GM21737 (cell line): ENCODE data around the gene ZNF592.

Source experiments
- ATAC-seq: cut with Tn5 transposase; IDR thresholded peaks from one replicate; pipeline ENCODE4 v1.9.1; 2021; ENCODE audit warnings: mild to moderate bottlenecking, moderate library complexity; ENCODE audit not compliant: unreplicated experiment

Gene ZNF592

DNA sequence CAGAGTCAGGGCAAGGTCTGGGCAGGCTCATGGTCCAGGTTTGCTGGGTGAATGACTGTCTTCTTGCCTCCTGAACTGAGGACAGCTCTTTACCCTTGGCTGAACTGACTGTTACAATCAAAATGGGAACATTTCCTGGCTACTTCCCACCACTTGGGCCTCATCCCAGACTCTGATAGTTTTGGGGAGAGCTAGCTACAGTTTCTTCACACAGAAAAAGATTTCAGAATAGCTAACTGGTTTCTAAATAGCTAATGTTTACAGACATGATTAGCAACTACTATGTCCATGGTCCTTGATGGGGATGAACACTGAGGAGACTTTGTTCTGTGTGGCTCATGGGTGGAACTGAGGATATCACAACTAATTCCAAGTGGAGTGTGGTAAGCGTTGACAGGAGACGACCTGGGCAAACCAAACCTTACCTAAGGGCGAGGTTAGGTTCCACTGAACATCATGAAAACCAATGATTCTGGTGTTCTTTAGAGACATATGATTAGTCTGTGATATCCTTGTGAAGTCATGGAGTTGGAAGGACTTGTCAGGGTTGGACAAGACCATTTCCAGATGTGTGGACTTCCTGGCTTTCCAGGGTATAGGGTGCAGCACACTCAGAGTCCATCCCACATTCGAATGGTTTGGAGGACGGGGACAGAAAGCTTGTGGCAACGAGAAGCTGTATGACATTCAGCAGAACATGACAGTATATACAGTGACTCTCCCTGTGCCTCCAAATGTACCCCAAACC is 76.0 kb downstream of the ZNF592 start:
- no peak for ATAC-seq

DNA sequence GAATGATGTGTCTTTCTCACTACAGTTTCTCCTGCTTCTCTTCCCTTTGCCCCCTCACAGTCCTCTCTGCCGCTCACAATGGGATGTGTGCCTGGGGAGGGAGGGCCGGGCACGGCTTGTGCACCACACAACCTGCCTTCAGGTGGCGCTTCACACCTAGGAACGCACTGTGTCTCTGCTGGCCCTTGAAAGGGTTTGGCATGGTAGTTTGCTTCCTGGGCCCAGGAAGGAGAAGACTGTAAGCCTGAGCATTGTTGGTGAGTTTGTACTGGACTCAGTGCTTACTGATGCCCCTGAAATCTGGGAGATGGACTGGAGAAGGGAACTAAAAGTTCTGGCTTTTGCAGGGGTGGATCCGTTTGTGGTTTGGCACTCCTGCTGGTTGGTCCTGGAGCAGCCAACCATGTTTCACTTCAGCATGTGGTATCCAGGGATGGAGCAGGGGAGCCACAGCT is 78.0 kb downstream of the ZNF592 start:
- ATAC-seq, result no peak

DNA sequence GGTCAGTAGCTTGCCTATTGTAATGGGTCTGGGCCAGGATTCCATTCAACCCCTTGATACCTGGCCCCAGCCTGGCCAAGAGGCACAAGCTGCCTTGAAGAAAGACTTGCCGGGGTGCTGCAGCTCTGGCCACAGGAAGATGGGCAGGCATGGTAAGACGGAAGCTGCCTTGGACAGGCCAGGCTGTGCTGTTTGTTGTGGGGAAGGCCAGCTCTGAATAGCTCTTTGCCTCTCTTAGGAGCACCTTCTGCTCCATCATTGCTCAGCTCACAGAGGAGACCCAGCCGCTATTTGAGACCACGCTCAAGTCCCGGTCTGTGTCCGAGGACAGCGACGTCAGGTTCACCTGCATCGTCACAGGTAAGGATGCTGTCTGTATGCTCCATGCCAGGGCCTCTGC is 78.9 kb downstream of the ZNF592 start:
- ATAC-seq, result no peak

DNA sequence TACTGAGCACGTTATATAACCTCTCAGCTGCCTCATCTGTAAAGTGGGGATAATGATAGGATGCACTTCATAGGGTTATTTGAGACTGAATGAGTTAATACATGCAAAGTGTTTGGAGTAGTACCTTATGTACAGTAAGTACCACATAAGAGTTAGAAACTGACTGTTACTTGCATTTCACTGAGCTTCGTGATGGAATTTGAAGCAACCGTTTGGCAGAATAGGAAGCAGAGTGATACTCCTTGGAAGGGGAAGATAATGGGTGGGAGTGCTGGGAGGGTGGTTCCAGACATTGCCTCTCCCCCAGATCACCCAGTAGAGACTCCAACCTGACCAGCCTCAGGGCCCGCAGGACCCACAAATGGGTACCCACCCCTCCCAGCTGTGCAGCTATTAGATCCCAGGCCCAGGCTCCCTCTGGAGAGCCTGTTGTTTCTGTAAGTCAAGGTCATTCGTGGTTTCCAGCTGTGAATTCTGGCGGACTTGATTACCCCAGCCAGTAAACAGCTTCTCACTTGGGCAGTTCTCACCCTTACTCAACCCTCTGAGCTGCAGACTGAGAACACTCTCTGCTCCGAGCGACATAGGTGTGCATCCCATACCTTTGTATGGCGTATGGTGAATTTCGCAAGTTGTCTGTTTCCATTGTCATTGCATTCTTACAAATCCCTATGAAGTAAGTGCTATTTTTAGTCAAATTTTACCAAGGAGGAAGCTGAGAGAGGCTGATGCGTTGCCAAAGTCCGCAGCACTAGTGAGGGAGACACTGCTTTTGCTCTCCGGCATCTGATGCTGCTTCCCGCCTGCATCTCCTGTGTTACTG is 79.9 kb downstream of the ZNF592 start:
- no peak for ATAC-seq

DNA sequence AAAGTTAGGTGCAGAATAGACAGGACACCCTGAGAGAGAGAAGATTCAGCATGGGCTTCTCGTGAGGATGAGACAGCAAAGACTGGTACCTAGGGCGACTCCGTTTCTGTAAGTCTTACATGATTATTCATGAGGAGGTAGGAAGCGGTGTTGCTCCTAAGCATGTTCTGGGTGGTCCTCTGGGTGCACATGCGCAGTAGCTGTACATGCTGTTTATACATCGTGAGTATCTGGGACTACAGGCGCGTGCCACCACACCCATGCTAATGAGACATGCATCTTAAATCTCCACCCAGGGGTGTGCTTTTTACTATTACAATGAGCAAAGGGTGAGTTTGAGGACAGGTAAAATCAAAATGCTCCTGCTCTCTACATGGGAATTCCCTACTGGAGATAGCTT is 81.0 kb downstream of the ZNF592 start:
- no peak for ATAC-seq

DNA sequence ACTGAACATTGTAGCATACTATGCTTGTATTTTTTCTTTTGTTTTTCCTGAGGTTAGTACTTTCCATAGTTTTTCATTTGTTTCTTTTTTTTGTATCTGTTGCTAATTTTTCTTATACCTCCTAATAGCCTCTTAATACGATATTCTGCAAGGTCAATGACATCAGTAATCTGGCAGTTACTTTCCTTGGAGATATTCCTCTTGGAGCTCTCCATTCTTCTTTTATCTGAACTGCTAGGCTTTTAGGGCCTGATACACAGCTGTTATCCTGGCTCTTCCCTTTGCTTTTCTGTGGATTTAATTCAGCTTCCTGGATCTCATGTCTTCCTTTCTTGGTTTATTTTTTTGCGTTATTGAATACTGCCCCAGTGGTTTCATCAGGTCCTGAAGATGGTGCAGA is 81.6 kb downstream of the ZNF592 start:
- no peak for ATAC-seq

DNA sequence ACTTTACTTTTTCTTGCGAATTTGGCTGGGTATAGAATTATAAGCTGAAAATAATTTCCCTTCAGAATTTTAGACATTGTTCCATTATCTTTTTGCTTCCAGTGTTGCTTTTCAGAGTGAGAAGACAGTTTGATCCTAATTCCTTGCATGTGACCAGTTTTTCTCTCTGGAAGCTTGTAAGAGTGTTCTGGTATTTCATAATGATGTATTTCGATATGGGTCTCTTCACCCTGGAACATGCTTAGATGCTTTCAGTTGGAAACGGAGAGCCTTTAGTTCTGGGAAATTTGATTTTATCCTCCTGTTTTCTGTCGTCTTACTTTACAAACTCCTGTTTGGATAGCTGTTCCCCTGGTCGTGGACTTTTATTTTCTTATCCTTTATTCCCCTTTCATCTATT is 82.6 kb downstream of the ZNF592 start:
- ATAC-seq, result no peak

DNA sequence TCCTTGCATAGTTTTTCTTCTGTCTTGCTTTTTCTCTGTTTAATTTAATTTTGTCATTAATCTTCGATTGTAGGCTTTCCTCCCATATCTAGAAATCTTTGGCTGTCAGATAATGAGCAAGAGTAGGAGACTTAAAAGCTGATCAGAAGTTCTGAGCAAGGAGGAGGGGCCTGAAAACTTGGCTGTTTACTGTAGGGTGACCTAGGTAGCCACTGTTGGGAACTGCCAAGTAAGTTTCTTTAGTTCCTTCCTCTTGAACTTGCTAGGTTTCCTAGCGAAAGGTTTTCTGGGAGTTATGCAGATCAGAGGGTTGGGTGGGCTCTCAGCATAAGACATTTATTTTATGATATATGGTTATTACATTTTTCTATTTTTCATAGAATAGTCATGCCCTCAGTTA is 83.2 kb downstream of the ZNF592 start:
- ATAC-seq, result no peak

DNA sequence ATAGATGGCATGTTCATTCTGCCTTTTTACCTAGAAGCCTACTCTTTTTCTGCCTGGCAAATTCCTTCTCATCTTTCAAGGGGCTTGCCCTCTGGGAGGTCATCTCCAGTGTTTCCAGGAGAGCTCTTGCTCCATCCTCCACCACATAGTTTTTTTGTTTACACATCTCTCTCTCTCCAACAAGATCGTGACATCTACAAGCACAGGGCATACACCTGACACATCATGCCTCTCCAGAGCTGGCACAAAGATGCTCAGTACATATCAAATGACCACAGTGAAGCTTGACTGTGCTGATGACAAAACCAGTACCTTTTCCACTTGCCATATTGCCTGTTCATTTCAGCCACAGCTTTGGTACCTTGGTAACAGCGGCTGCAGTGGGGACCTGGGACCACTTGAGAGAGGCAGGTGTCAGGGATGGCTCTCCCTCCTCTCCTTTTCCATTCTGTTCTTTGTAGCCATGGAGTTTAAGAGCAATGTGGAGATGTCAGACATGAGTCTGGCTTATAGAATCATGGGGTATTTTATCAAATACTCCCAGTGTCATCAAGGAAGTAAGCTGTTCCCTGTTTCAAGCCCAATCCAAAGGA is 84.2 kb downstream of the ZNF592 start:
- no peak for ATAC-seq

DNA sequence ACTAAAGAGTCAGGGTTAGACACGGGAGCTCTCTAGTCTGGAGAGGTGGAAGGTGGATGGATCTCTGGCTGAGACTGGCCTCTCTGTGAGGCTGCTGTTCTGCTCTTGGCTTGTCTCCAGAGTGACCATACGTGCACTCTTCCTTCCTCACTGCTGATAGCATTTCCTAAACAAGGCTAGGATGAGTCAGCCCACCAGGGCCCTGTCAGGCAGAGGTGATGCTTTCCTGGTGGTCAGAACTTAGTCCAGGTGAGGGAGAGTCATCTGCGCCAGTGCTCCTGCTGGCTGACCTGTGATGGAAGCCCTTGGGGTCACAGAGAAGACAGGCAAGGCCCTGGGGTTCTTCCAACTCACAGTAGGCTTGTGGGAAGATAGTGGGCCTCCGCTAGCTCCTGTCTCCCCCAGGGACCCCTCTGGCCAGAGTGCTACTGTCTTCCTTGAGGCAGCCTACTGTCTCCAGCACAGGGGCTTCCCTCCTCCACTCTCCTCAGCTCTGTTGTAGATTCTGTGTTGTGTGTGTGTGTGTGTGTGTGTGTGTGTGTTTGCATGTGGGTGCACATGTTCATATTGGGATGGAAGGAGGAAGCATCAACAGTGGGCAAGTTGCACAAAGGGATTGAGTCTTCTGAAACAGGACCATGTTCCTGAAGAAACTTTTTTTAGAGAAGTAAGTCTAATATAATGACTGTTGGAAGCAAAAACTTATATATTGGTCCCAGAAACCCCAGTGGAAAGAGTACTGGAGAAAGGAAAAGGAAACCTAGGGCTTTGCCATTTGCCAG is 85.2 kb downstream of the ZNF592 start:
- ATAC-seq, result no peak

DNA sequence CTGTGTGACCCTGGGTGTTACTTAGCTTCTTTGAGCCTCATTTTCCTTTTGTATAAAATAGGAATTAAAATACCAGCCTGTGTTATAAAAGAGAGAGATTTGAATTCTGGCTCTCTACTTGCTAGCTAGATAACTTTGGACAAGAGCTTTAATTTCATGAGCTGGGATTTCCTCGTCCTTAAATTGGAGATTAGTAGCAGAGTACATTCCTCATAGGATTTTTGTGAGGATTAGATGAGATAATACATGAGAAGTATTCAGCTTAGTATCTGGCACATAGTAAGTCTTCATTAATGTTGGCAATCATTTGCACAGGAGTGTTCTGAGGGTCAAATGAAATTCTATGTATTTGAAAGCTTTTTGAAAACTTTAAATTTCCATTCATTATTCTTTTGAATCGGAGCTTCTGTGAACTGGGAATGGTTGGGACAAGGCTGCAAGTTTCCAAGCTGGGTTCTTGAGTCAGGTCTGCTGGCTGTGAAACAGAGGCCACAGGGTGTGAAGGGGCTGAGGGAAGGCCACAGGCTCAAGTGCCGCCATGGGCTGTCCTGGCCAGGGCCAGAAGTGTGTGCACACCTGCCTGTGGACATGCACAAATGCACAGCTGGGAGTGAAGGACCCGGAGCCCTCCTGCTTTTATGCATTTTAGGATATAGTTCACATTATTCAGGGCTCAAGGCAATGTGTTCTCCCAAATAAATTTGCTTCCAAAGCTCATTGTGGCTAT is 86.0 kb downstream of the ZNF592 start:
- no peak for ATAC-seq

DNA sequence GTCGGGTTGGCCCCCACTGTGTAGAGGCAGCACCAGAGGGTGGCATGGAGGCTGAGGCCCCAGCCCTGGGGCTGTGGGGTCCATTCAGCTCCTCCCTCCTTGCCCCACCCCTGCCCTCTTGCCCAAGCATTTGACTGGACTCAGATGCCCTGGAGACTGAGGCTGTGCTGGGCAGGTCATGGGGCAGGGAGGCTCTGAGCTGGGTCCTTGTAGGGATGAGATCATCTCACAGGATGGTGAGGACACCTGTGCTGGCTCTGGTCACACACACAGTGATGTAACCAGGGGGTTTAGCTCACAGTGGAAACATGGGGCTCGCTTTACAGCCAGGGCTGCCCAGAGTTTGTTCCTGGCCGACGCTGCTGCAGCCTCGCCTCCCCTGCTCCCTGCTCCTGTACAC is 86.6 kb downstream of the ZNF592 start:
- ATAC-seq, result no peak

DNA sequence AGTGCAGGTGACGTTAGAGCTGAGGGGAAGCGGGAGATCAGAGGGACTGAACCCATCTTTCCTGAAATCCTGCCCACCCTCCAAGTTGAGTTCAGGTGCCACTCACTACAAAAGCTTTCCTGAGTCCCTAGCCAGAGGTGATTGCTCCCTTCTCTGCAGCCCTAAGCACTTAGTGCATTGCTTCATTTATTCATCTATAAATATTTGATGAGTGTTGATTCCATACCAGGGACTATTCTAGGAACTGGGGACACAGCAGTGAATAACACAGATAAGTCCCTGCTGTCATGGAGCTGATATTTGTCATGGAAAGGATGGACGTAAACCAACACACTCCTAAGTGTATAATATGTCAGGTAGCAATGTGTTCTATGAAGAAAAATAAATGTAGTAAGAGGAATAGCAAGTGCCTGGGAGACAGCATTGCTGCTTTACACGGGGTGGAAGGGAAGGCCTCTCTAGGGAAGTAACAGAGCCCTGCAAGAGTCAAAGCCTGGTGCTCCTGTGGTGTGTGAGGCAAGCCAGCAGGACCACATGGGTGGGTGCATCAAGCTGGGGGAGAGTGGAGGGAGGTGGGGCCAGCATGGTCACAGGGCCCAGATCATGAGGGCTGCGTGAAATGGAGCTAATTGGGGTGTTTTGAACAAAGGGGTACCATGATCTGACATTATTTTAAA is 87.4 kb downstream of the ZNF592 start:
- ATAC-seq, result no peak

DNA sequence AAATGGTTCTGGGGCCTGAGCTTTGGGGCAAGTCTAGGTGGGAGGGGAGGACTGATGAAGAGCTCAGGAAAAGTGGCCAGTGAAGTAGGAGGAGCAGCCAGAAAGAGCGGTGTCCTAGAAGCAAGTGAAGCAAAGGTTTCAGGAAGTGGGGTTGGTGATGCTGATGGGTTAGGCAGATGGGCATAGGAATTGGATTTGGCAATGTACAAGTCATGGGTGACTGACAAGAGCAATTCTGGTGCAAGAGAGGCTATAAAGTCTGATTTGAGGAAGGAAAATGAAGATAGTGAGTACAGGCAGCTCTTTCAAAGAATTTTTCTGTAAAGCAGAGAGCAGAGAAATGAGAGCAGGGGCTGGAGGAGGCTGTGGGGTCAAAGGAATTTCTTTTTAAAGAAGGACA is 88.5 kb downstream of the ZNF592 start:
- no peak for ATAC-seq

DNA sequence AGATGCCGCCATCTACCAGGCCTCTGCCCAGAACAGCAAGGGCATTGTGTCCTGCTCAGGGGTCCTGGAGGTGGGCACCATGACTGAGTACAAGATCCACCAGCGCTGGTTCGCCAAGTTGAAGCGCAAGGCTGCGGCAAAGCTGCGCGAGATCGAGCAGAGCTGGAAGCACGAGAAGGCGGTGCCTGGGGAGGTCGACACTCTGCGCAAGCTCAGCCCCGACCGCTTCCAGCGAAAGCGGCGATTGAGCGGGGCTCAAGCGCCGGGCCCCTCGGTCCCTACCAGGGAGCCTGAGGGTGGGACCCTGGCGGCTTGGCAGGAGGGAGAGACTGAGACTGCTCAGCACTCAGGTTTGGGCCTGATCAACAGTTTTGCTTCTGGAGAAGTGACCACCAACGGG is 91.3 kb downstream of the ZNF592 start:
- ATAC-seq, result no peak

DNA sequence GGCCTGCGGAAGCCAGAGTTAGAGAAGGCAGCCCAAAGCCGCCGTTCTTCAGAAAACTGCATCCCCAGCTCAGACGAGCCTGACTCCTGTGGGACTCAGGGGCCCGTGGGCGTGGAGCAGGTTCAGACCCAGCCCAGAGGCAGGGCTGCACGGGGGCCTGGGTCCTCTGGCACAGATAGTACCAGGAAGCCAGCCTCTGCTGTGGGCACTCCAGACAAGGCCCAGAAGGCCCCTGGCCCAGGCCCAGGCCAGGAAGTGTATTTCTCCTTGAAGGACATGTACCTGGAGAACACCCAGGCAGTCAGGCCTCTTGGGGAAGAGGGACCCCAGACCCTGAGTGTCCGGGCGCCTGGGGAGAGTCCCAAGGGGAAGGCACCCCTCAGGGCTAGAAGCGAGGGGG is 91.9 kb downstream of the ZNF592 start:
- no peak for ATAC-seq

DNA sequence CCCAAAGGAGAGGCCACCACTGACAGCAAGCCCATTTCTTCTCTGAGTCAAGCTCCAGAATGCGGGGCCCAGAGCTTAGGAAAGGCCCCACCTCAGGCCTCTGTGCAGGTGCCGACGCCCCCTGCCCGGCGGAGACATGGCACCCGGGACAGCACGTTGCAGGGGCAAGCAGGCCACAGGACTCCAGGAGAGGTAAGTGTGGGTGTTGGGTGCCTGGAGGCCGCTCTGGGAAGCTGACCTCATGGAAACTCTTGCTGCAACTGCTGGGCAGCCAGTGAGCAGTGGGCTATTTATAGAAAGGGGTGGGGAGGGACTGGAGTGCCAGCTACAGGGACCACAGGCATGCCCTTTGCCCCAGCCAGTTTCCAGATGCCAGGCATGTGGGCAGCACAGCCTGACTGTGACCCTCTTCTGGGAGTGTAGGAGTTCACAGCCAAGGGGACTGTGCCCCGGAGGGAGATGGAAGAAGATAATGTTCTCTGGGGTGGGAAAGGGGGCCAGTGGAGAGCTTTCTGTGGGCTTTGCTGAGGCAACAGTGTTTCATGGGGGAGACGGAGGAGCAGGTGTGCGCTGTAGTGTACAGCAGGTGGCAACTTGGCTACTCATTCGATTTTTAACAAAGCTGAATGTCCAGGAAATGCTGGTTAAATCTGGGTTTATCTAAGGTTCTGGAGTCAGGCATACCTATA is 92.5 kb downstream of the ZNF592 start:
- ATAC-seq, result no peak

DNA sequence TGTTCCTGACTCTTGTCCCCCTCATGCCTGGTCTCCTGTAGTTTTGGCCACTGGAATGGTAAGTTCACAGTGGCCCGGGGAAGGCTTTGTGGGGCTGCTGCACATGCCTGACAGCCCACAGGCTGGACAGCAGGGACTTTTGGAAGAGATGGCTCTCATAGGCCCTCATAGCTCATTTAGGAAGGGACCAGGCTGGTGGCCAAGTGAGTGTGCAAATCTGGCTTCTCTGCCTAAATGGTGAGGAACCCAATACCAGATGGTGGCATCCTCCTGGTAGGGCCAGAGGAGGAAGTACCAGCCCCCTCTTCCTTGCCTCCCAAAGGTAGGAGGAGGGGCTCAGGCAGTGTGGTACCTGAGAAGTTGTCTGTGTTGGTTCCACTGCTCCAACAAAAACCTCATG is 94.4 kb downstream of the ZNF592 start:
- ATAC-seq, result no peak

DNA sequence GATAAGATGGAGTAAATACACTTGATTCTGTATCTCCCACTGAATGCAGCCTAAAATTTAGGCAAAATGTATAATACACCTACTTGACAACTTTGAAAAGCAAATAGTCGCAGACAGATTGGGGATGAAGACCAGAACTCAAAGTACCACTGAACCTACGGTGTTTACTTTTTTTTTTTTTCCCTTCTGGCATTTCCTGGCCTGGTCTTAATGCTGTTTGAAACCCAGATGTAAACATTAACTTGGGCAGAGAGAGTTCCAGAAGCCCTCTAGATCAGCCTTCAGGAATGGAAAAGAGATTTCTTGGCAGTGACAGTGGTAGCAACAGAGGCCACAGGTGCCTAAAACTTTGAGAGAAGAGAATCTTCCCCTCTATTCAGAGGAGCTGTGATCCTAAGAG is 96.6 kb downstream of the ZNF592 start:
- no peak for ATAC-seq
